Daoy (cell line): ENCODE data around the gene CEACAM8. TPM values are rescaled to one million over a fixed set of nuclear protein-coding genes. Genes with fewer than 3 reads are reported as not detected.
"Not testable (repeated sequence)": the region's sequence is repeated elsewhere in the genome, so short reads cannot be mapped to it uniquely, and the experiment has no call there.

ENCODE experiments used
- DNase-seq: peaks from one replicate; pipeline ENCODE4 v3.0.0-alpha.2; 2015; ENCODE audit warnings: low read depth
- total RNA-seq: library from RNA; depleted of rRNA; stranded (reverse); fragments of >200 nt; shearing (Covaris generic); gene quantifications from 2 replicates; pipeline ENCODE4 v1.2.3, GENCODE V29; 2014

The CEACAM8 gene
- total RNA-seq, 1 experiment from 2014 or later: not detected

DNA sequence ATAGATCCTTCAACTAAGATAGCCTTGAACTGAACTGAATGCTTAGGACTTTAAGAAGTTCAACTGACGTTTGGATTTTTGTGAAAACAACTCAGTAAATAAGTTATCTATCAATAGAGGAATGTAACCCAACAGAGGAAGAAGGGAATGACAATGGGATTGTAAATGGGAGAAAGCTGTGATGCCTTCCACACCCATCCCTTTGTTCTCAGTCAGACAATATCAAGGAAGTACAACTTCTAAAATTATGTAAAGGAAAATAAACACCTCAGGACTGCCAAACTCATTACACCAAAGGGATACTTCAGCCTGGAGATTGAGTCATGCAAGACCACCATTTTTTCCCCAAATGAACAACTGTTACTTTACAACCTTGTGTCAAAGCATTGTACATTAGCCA lies 21.1 kb downstream of the CEACAM8 start:
- no peak for DNase-seq

- no peak for DNase-seq
These were observed 23.6 kb downstream of the CEACAM8 start for GRCh38 chr19:42571116-42571515.

- DNase-seq: no peak
These were observed 25.5 kb downstream of the CEACAM8 start for GRCh38 chr19:42569193-42569592.

GRCh38 chr19:42568006-42568405 lies 26.7 kb downstream of the CEACAM8 start:
- no peak for DNase-seq

GRCh38 chr19:42567567-42567966 lies 27.2 kb downstream of the CEACAM8 start:
- DNase-seq: no peak

GRCh38 chr19:42563352-42564210 lies 31.1 kb downstream of the CEACAM8 start:
- peak; percentile 48 for DNase-seq

DNA sequence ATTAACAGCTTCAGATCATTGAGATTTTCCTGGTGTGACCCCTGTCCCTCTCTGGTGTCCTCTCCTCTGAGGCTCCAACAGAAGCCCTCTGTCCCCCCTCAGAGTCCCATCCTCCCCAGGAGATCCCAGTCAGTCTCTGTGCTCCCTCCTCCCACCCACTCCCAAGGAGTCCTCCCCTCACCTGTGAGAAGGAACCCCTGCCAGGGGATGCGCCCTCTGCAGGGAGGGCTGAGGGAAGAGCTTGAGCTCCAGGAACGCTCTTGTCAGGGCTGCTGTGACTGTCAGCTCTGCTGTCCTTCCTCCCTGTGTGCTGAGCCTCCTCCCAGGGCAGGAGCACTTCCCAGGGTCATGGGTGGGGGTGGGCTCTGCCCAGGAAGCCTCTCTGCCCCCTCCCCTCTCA lies 33.2 kb downstream of the CEACAM8 start:
- DNase-seq: no peak

- no peak for DNase-seq
These were observed 34.0 kb downstream of the CEACAM8 start for GRCh38 chr19:42560731-42561130.

GRCh38 chr19:42558450-42559150 lies 36.1 kb downstream of the CEACAM8 start:
- DNase-seq: no peak

DNA sequence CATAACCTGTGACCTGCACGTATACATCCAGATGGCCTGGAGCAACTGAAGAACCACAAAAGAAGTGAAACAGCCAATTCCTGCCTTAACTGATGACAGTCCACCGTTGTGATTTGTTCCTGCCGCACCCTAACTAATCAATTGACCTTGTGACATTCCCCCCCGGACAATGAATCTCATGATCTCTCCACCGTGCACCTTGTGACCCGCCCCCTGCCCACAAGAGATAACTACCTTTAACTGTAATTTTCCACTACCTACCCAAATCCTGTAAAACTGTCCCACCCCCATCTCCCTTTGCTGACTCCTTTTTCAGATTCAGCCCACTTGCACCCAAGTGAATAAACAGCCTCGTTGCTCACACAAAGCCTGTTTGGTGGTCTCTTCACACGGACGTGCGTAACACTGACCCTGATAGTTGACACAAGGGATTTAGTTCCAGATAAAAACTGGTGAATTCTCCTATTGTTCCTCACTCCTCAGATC lies 37.3 kb downstream of the CEACAM8 start:
- DNase-seq: not testable (repeated sequence)

DNA sequence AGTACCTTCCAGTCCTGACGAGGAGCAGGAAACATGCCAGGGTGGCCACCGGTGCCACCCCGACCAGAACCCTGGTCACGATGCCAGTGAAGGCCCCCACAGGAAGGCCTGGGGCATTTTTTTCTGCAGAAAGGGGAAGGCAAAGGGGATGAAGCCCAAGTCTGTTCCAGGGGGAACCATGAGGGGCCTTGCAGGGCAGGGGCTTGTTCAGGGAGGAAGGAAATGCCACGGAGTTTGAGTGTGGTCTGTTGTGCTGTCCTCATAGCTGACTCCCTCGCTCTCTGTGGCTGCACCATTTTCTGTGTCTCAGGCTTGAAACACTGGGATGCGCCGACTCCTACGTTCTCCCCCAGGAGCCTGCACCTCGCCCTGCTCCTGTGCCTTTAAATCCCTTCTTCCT lies 38.9 kb downstream of the CEACAM8 start:
- DNase-seq: no peak

GRCh38 chr19:42555317-42555716 lies 39.4 kb downstream of the CEACAM8 start:
- DNase-seq: no peak

DNA sequence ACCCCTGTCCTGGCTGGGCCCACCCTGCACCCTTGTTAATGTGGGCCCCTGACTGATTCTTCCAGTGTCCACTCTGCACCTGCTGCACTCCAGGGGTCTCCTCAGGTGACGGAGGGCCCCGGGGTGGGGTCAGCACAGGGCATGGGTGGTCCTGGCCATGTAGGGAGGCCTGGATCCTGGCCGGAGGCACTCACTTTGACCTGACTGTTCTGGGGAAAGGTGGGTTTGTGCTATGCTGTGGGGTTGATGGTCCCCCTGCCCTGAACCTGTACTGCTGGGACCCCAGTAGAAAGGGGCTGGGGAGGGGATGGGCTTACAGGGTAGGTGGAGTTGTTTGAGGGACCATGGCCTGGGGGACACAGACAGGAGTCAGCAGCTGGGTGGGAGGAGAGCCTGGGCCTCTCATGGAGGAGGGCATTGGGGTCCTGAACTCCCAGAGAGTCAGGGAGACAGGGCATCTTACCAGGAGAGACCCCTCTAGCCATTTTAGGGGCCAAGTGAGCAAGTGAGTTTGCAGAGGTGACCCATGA lies 40.6 kb downstream of the CEACAM8 start:
- no peak for DNase-seq

DNA sequence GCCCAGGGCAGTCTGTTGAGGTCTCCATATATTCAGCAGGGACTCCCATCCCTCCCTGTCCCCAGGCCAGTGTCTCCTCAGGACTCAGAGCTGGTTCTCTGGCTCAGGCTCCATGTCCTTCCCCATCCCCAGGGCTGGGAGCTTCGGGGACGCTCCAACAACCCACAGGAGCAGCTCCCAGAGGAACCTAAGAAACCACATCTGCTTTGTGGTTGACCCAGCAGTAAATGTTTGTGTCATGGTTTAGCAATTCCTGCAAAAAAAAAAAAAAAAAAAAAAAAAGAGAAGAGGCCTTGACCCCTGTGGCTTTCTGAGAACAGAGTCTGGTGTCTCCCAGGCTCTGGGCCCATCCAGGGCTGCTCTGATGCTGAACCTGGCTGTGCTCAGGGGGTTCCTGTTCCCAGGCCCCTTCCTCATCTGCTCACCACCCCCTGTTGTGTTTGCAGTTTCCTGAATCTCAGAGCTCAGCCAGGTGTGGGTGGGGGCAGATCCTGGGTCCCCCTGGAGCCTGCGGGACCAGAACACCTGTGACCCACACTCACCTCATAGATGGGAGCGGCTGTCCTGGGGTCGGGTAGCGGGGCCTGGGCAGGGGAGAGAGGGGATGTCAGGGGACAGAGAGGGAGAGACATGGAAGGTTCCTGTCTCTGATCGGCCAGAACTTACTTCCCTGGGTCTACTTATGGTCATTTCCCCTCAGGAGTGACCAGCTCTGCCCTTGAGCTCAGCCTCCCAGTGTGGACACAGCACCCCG lies 41.3 kb downstream of the CEACAM8 start:
- peak; percentile 43 for DNase-seq

GRCh38 chr19:42552086-42553065 lies 42.3 kb downstream of the CEACAM8 start:
- no peak for DNase-seq

GRCh38 chr19:42550521-42550920 lies 44.2 kb downstream of the CEACAM8 start:
- DNase-seq: not testable (repeated sequence)

DNA sequence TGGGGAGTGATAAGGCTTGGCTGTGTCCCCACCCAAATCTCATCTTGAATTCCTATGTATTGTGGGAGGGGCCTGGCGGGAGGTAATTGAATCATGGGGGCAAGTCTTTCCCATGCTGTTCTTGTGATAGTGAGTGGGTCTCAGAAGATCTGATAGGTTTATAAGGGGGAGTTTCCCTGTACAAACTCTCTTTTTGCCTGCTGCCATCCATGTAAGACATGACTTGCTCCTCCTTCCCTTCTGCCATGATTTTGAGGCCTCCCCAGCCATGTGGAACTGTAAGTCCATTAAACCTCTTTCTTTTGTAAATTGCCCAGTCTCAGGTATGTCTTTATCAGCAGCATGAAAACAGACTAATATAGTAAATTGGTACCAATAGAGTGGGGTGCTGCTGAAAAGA lies 45.7 kb downstream of the CEACAM8 start:
- DNase-seq: not testable (repeated sequence)

DNA sequence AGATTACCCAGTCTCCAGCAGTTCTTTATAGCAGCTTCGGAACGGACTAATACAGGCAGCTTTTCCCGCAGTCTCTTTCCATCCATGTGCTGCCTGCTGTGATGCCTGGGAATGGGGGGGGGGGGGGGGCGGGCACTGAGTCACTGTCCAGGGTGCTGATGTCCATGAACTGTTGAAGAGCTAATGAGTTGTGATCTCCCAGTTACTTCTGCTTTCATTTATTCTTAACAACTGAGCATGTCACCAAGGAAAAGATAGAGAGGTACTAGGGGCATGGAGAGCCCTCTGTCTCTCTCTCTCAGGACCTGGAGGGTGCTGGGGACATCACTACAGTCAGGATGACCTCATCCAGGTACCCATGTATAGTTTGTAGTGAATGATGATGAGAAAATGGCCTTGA lies 46.2 kb downstream of the CEACAM8 start:
- DNase-seq: no peak

DNA sequence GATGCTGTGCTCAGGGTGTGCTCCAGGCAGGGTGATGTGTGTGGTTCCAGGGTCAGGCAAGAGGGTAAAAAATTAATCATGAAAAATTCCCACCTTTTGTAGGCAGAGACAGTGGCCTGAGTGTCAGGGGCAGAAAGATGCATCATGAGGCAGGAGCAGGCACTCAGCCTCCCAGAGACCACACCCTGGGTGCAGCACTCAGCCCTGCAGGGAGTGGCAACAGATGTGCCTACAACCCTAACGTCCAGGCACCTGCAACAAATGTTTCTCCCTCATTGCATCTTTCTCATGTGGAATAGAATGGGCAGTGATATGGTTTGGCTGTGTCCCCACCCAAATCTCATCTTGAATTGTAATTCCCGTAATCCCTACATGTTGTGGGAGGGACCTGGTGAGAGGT lies 46.8 kb downstream of the CEACAM8 start:
- no peak for DNase-seq

DNA sequence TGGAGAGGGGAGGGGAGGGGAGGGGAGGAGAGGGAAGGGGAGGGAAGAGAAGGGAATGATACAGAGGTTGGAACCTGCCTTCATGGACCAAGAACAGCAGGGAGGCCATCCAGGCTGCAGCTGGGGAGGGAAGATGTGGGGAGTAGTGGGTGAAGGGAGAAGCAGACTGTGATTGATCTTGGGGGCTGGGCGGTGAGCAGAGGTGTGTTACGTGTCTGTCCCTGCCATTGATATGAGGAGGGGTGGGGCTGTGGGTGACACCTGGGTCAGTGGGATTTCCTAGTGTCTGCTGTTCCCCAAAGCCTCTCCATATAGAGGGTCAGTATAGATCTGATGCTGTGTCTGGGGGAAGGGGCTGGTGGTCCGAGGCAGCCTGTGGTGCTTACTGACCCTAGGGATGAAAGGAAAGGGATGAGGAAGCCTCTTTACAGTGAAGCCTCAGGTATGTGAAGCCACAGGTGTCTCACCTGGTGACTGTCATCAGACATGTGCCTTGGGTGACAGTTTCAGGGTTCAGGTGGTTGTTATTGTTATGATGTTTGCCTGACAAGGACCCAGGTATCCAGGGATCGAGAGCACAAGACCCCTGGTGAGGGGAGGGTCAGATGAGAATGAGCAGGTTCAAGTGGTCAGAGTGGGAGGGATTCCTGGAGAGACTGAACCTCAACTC lies 47.8 kb downstream of the CEACAM8 start:
- no peak for DNase-seq
